ENCODE data around the gene FERMT3. TPM values are rescaled to one million over a fixed set of nuclear protein-coding genes. Genes with fewer than 3 reads are reported as not detected.

Gene FERMT3
- polyA plus RNA-seq, 1 of the 3 experiments (the other 2 are of a cell fraction), result 1.4 TPM

DNA sequence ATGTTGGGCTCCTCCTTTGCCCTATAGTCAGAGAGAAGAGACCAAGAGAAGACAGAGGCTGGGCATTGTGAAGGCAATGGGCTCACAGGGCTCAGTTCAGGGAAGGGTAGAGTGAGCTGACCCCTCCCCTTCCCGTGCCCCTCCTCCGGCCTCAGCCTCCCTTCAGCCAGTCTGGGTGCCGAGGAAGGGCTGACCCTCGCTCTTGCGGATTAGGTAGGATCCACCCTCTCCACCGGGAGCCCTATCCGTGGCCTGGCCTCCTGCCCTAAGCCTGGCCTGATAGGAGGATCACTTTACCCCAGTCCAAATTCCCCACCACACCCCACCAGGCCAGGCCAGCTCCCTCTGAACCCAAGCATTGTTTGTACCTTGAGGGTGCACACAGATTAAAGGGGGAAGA, 42.1 kb downstream of the FERMT3 start:
- H3K27ac ChIP-seq (ENCODE audit: low read depth in 2 of 2, low read length in 1 of 2), result no peak overlapping the region; a peak in 1 of 4 replicates
- peaks cover 9% of the 10 kb centered on the region for H3F3A ChIP-seq (replicated peaks; ENCODE audit: insufficient read depth)
- H3K4me2 ChIP-seq, result no peak overlapping the region
- H3K4me3 ChIP-seq (ENCODE audit: low read depth in 2 of 2, low read length in 1 of 2), result no peak overlapping the region
- no peak for DNase-seq
- POLR2A ChIA-PET, result interaction anchor here (12.4 kb wide), 1 partner anchor 21 kb away, joined by 112 read pairs; no protein-coding TSS in a partner anchor
- CTCF ChIA-PET, result interaction anchor here (0.7 to 4.6 kb wide), 3 partner anchors 21 to 53 kb away, joined by 3 to 89 read pairs (median 3); no protein-coding TSS in a partner anchor
- H3K9ac ChIP-seq, result no peak overlapping the region
- H4K20me1 ChIP-seq (ENCODE audit: insufficient read depth), result peaks cover 10% of the 10 kb centered on the region
- H3K36me3 ChIP-seq (replicated peaks in 1 of 2; ENCODE audit: control insufficient read depth in 1 of 2, insufficient read depth in 2 of 2, low read length in 1 of 2), result peaks cover 6 to 11% of the 10 kb centered on the region in 2 experiments
- no peaks in the 10 kb centered on the region for H3K9me2 ChIP-seq
- TF ChIP-seq TCF12 (IDR thresholded peaks at IDR 0.05) (no peak), NRF1 (IDR thresholded peaks at IDR 0.05; ENCODE audit: low read depth, low read length) (no peak), MXI1 (IDR thresholded peaks at IDR 0.05; ENCODE audit: low read depth, low read length) (no peak), ELF1 (IDR thresholded peaks at IDR 0.05) (no peak)
- TF ChIP-seq, protein P1, sequence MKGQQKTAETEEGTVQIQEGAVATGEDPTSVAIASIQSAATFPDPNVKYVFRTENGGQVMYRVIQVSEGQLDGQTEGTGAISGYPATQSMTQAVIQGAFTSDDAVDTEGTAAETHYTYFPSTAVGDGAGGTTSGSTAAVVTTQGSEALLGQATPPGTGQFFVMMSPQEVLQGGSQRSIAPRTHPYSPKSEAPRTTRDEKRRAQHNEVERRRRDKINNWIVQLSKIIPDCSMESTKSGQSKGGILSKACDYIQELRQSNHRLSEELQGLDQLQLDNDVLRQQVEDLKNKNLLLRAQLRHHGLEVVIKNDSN (IDR thresholded peaks at IDR 0.05; ENCODE audit: borderline replicate concordance, low read depth), result no peak
- TF ChIP-seq, protein P2, sequence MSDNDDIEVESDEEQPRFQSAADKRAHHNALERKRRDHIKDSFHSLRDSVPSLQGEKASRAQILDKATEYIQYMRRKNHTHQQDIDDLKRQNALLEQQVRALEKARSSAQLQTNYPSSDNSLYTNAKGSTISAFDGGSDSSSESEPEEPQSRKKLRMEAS (IDR thresholded peaks at IDR 0.05; ENCODE audit: low read depth), result no peak
- H3K9me3 ChIP-seq, result no peaks in the 10 kb centered on the region
- no peak overlapping the region for H2AFZ ChIP-seq (ENCODE audit: low read depth)
- peaks cover 15 to 49% of the 10 kb centered on the region in 2 experiments; a peak in 2 of 4 replicates for H3K4me1 ChIP-seq (ENCODE audit: control insufficient read depth in 1 of 2, insufficient read depth in 2 of 2, low read depth in 1 of 2, low read length in 1 of 2)
- H3K27me3 ChIP-seq (ENCODE audit: insufficient read depth), result no peaks in the 10 kb centered on the region
- whole genome bisulfite sequencing (ENCODE audit: low lambda C conversion rate), result 100% methylated on average over 1 of the region's 7 CpGs
- peaks cover 49% of the 10 kb centered on the region for H3K79me2 ChIP-seq (ENCODE audit: insufficient read depth)

DNA sequence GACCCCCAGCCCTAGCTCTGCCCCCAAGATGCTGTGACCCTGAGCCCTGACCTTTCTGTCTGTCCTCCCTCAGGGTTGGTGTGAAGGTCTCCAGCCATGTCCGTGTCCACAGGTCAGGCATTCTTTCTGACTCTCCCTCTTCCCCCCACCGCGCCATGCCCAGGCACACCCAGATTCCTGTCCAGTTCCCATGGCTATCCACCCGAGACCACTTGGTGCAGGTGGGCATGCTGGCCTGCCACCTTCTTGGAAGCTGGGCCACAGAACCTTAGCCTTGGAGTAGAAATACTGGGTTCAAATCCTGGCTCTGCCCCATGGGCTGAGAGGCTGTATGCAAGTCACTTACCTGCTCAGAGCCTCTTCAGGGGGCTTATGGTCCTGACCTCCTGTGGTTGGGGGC, 42.5 kb downstream of the FERMT3 start:
- H3K27me3 ChIP-seq (ENCODE audit: insufficient read depth), result no peaks in the 10 kb centered on the region
- no peak overlapping the region for H3K4me3 ChIP-seq (ENCODE audit: low read depth in 2 of 2, low read length in 1 of 2)
- H3K4me1 ChIP-seq (ENCODE audit: control insufficient read depth in 1 of 2, insufficient read depth in 2 of 2, low read depth in 1 of 2, low read length in 1 of 2), result peaks cover 16 to 47% of the 10 kb centered on the region in 2 experiments; a peak in 2 of 4 replicates
- peaks cover 5% of the 10 kb centered on the region for H3F3A ChIP-seq (replicated peaks; ENCODE audit: insufficient read depth)
- WGBS (ENCODE audit: low lambda C conversion rate), result 94% methylated on average over 4 of the region's 4 CpGs
- no peak for DNase-seq
- no peak overlapping the region for H3K4me2 ChIP-seq
- H3K27ac ChIP-seq (ENCODE audit: low read depth in 2 of 2, low read length in 1 of 2), result no peak overlapping the region
- POLR2A ChIA-PET, result interaction anchor here (12.4 kb wide), 1 partner anchor 21 kb away, joined by 112 read pairs; no protein-coding TSS in a partner anchor
- no peak overlapping the region for H2AFZ ChIP-seq (ENCODE audit: low read depth)
- peaks cover 14% of the 10 kb centered on the region for H4K20me1 ChIP-seq (ENCODE audit: insufficient read depth)
- CTCF ChIA-PET, result interaction anchor here (3.7 to 4.6 kb wide), 3 partner anchors 14 to 45 kb away, joined by 25 to 119 read pairs (median 89); no protein-coding TSS in a partner anchor
- H3K36me3 ChIP-seq (replicated peaks in 1 of 2; ENCODE audit: control insufficient read depth in 1 of 2, insufficient read depth in 2 of 2, low read length in 1 of 2), result peaks cover 3 to 7% of the 10 kb centered on the region in 2 experiments
- no peak overlapping the region for H3K9ac ChIP-seq
- peaks cover 48% of the 10 kb centered on the region for H3K79me2 ChIP-seq (ENCODE audit: insufficient read depth)
- no peaks in the 10 kb centered on the region for H3K9me3 ChIP-seq
- TF ChIP-seq EP300 (IDR thresholded peaks at IDR 0.05; ENCODE audit: borderline replicate concordance in 1 of 2, low read depth in 1 of 2, low read length in 1 of 2), result no peak
- H3K9me2 ChIP-seq, result no peaks in the 10 kb centered on the region

DNA sequence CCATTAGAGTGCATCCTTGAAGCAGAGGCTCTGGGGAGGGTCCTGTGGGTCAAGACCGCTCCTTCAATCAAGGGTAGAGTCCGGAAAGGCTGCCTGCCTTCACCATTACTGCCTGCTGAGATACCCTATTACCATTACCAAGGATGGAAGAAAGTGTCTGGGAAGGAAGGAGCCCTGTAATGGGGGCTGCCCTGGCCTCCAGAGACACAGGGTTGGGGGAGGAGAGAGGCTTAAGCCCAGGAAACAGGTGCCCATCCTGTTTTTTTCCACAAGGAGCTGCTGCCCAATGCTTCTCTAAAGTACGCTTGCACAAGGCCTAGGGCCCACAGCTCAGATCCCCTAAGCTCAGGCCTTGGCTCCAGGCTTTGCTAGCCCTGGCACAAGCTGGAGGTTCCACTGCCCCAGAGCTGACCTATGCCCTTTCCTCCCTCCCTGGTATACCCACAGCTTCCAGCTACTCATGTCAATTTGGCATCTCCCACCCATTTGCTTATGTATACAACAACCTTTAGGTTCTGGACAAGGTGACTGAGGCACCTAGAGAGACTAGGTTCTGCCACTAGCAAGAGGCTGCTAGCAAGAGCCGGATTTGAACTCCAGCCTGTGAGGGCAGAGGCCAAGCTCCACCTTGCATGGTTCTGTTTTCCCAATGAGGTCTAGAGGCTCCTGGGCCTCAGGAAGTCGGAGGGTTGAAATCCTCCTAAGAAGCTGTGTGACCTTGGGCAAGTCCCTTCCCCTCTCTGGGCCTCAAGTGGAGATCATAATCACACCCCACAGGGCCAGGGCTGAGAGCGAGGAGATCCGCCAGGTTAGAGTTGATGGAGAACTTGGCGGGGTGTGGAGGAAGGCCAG, 43.3 kb downstream of the FERMT3 start:
- ChIA-PET POLR2A (interaction anchor here (1.0 to 12.4 kb wide), 3 partner anchors 9 to 20 kb away, joined by 3 to 112 read pairs (median 34); partner anchors contain the start of gene FKBP2), CTCF (interaction anchor here (1.0 to 4.6 kb wide), 12 partner anchors 13 to 861 kb away, joined by 4 to 119 read pairs (median 11); partner anchors contain the start of genes ESRRA, KCNK4, NUDT22 and TRPT1)
- Histone ChIP-seq H3K9me2 (no peaks in the 10 kb centered on the region), H3K9ac (no peak overlapping the region), H2AFZ (ENCODE audit: low read depth) (no peak overlapping the region), H3F3A (replicated peaks; ENCODE audit: insufficient read depth) (peaks cover 5% of the 10 kb centered on the region), H3K27me3 (ENCODE audit: insufficient read depth) (no peaks in the 10 kb centered on the region), H4K20me1 (ENCODE audit: insufficient read depth) (peaks cover 14% of the 10 kb centered on the region), H3K36me3 (replicated peaks in 1 of 2; ENCODE audit: control insufficient read depth in 1 of 2, insufficient read depth in 2 of 2, low read length in 1 of 2) (peaks cover 0 to 9% of the 10 kb centered on the region in 2 experiments), H3K27ac (ENCODE audit: low read depth in 2 of 2, low read length in 1 of 2) (no peak overlapping the region), H3K9me3 (no peaks in the 10 kb centered on the region), H3K4me1 (ENCODE audit: control insufficient read depth in 1 of 2, insufficient read depth in 2 of 2, low read depth in 1 of 2, low read length in 1 of 2) (peaks cover 14 to 41% of the 10 kb centered on the region in 2 experiments; a peak in 2 of 4 replicates), H3K4me2 (no peak overlapping the region), H3K79me2 (ENCODE audit: insufficient read depth) (peaks cover 46% of the 10 kb centered on the region), H3K4me3 (ENCODE audit: low read depth in 2 of 2, low read length in 1 of 2) (no peak overlapping the region)
- no peak for DNase-seq
- WGBS (ENCODE audit: low lambda C conversion rate), result 84% methylated on average over 6 of the region's 8 CpGs
- TF ChIP-seq FOXM1 (IDR thresholded peaks at IDR 0.05; ENCODE audit: low read depth) (no peak), CHD2 (IDR thresholded peaks at IDR 0.05; ENCODE audit: low read length, partially characterized antibody) (no peak), ELF1 (IDR thresholded peaks at IDR 0.05) (no peak), SMC3 (IDR thresholded peaks at IDR 0.05; ENCODE audit: low read depth, low read length) (no peak), NRF1 (IDR thresholded peaks at IDR 0.05; ENCODE audit: low read depth, low read length) (no peak), MEF2A (IDR thresholded peaks at IDR 0.05; ENCODE audit: borderline replicate concordance, low read depth) (no peak), POLR2AphosphoS5 (IDR thresholded peaks at IDR 0.05; ENCODE audit: low read depth, low read length) (no peak)
- TF ChIP-seq, protein P3, sequence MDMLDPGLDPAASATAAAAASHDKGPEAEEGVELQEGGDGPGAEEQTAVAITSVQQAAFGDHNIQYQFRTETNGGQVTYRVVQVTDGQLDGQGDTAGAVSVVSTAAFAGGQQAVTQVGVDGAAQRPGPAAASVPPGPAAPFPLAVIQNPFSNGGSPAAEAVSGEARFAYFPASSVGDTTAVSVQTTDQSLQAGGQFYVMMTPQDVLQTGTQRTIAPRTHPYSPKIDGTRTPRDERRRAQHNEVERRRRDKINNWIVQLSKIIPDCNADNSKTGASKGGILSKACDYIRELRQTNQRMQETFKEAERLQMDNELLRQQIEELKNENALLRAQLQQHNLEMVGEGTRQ (IDR thresholded peaks at IDR 0.05; ENCODE audit: borderline replicate concordance, low read depth, low read length), result no peak
- TF ChIP-seq, protein P4, sequence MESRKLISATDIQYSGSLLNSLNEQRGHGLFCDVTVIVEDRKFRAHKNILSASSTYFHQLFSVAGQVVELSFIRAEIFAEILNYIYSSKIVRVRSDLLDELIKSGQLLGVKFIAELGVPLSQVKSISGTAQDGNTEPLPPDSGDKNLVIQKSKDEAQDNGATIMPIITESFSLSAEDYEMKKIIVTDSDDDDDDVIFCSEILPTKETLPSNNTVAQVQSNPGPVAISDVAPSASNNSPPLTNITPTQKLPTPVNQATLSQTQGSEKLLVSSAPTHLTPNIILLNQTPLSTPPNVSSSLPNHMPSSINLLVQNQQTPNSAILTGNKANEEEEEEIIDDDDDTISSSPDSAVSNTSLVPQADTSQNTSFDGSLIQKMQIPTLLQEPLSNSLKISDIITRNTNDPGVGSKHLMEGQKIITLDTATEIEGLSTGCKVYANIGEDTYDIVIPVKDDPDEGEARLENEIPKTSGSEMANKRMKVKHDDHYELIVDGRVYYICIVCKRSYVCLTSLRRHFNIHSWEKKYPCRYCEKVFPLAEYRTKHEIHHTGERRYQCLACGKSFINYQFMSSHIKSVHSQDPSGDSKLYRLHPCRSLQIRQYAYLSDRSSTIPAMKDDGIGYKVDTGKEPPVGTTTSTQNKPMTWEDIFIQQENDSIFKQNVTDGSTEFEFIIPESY (IDR thresholded peaks at IDR 0.05; ENCODE audit: borderline replicate concordance, low read depth), result no peak
- TF ChIP-seq, protein P2 (IDR thresholded peaks at IDR 0.05; ENCODE audit: low read depth), result no peak

Measured in SK-N-SH (cell line).